IPS-NIHi7 (cell line): ENCODE data around the gene RABEP2.
"Not testable (repeated sequence)": the region's sequence is repeated elsewhere in the genome, so short reads cannot be mapped to it uniquely, and the experiment has no call there.

ENCODE experiments used
- DNase-seq: peaks from one replicate; pipeline ENCODE4 v3.0.0; 2012; ENCODE audit warnings: mixed read lengths; ENCODE audit errors: extremely low spot score

The RABEP2 gene, protein sequence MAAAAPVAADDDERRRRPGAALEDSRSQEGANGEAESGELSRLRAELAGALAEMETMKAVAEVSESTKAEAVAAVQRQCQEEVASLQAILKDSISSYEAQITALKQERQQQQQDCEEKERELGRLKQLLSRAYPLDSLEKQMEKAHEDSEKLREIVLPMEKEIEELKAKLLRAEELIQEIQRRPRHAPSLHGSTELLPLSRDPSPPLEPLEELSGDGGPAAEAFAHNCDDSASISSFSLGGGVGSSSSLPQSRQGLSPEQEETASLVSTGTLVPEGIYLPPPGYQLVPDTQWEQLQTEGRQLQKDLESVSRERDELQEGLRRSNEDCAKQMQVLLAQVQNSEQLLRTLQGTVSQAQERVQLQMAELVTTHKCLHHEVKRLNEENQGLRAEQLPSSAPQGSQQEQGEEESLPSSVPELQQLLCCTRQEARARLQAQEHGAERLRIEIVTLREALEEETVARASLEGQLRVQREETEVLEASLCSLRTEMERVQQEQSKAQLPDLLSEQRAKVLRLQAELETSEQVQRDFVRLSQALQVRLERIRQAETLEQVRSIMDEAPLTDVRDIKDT

DNA sequence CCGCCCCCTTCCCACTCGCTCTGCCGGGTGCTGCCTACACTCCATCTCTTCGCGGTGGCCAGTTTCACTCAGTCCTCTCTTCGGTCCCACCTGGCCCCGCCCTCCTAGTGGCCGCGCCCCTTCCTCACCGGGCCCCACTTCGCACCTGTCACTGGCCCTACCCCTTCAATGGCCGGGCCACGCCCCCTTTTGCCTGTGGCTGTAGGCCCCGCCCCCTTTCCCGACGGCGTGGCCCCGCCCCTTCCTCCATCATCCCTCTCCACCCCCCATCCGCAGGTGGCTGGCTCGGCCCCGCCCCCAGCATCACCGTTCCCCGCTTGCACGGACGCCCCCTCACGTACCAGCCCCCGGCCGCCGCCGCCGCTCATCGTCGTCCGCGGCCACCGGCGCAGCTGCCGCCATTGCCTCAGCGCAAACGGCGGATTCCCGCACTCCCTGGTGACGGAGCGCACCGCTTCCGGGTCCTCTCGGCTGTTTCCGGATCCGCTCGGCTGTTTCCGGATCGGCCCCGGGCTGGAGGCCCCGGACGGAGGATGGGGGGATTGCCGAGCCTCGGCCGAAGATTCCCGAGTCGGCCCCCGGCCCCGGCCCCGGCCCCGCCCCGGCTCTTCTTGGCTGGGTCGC is at the start of gene RABEP2:
Gene RABEP2 (minus strand): TSS at position 477 of the 624 bp plus-strand sequence. CDS start 75 bp downstream, at position 402.
- peak; percentile 98 for DNase-seq

DNA sequence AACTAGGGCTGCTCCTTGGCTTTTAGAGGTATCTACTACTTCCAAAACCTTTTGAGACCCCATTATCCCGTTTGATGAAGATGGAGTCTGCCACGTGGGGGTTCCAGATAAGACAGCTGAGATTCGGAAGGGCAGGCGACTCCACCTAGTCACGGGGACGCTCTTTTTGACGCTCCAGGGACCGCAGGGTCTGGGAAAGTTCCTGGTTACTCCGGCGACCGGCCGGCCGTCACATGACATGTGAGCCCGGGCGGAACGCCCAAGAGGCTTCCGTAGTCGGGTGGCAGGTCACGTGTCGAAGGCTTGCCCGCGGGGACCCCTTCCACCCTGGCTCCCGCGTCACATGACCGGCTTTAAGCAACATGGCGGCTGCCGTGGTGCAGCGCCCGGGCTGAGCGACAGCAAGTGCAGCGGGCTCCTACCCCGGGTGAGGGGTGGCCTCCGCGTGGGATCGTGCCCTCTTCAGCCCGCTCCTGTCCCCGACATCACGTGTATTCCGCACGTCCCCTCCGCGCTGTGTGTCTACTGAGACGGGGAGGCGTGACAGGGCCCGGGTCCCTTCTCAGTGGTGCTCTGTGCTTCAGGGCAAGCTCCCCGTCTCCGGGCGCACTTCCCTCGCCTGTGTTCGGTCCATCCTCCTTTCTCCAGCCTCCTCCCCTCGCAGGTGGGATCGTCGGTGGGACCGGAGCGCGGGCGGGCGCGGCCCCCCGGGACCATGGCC is 49.6 kb upstream of the RABEP2 start, which contains the start of gene SPNS1:
Gene SPNS1 (plus strand): TSS at position 342 of the 721 bp plus-strand sequence. CDS start 374 bp downstream, at position 716.
- DNase-seq, result peak; percentile 99

DNA sequence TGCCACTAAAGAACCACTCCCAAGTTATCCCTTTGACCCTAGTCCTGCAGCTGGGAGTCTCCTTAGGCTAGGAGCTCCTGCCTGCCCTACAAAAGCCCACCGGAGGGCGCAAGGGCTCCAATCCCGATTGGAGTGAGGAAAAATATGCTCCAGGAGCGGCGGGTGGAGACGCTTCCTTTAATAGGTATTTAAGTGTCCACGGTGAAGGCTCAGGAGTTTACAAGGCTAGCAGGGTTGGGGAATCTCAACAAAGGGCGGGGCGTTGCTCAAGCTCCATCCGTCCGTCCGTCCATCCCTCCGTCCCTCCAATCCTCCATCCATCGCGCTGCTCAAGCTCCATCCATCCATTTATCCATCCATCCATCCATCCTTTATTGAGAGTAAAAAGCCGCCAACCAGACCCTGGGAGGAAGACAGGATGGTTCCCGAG is 49.0 kb upstream of the RABEP2 start:
- DNase-seq, result peak; percentile 82

DNA sequence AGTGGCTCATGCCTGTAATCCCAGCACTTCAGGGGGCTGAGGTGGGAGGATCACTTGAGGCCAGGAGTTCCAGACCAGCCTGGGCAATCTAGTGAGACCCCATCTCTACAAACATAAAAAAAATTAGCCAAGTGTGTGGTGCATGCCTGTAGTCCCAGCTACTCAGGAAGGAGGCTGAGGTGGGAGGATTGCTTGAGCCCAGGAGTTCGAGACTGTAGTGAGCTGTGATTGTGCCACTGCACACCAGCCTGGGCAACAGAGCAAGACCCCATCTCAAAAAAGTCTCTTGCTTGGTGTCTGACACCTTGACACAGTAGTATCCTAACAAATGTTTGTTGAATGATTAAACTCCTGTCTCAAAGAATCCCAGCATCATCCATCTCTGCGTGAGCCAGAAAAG is 44.7 kb upstream of the RABEP2 start:
- not testable (repeated sequence) for DNase-seq

DNA sequence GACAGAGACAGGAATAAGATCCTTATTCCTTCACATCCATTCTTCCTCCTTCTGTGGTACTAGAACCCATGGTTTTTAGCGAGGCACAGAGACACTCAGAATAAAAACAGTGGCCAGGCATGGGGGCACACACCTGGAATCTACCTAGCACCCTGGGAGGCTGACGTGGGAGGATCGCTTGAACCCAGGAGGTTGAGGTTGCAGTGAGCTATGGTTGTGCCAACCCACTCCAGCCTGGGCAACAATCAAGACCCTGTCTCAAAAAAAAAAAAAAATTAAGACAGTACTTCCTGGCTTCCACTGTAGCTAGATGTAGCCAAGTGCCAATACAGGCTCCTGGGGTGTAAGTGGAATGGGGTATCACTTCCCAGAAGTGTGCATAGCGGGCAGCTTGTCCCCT is 42.1 kb upstream of the RABEP2 start:
- DNase-seq, result no peak

DNA sequence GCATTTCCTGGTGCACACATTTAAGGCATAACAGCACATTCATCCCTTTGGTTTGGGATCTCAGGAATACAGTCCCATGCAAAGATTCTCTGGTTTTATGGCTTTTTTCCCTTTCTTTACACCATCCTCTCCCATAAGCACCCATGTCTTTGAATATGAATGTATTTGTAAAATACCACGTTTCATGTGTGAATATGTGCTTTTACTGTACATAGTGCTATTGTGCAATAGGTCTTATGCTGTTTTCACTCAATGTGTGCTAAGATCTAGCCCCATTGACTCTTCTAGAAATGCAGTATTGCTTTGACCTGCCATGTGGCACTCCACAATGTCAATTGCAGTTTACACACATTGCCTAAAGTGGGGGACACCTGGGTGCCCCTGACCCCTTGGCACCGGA is 39.5 kb upstream of the RABEP2 start:
- no peak for DNase-seq

DNA sequence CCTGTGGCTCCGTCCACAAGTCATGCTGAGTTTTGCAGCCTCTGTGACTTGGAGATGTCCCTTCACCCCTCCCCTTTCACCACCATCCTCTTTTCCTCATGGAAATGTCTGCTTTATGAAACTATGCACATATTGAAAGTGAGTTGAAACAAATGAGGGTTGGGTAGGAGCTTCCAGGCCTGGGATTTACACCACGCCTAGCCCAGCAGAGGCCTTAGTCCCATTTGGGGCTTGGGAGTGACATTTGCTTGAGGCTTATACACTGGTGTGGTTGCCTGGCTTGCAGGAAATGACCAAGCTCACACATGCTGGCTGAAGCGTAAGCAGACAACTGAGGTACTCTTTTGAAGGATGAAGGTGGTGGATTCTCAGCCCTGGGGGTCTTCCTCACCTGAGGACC is 39.0 kb upstream of the RABEP2 start:
- DNase-seq, result no peak

DNA sequence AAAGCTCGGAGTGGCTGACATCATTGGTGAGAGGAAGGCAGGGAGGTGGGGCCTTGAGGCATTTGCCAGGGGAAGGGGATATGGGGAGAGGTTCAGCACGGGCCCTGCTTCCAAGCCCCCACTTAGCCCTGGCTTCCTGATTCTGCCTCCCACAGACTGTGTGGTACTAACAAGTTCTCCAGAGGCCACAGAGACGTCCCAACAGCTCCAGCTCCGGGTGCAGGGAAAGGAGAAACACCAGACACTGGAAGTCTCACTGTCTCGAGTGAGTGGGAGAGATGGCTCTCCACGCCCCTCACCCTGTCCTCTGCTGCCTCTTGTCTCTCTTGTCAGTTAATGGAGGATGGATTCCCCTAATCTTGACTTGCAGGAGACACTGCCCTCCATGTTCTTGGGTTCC is 33.8 kb upstream of the RABEP2 start:
- no peak for DNase-seq

DNA sequence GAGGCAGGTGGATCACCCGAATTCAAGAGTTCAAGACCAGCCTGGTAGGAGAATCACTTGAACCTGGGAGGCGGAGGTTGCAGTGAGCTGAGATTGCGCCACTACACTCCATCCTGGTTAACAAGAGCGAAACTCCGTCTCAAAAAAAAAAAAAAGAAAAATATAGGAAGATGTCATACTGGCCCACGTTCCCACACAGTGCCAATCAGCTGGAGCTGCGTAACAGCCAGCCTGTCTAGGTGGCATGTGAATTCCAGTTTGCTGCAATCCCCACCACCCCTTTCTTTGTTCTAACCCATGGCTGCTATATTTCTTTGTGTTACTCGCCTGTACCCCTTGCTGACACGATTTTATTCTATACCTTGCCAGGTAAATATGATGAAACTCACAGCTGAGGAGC is 33.2 kb upstream of the RABEP2 start:
- DNase-seq, result no peak

DNA sequence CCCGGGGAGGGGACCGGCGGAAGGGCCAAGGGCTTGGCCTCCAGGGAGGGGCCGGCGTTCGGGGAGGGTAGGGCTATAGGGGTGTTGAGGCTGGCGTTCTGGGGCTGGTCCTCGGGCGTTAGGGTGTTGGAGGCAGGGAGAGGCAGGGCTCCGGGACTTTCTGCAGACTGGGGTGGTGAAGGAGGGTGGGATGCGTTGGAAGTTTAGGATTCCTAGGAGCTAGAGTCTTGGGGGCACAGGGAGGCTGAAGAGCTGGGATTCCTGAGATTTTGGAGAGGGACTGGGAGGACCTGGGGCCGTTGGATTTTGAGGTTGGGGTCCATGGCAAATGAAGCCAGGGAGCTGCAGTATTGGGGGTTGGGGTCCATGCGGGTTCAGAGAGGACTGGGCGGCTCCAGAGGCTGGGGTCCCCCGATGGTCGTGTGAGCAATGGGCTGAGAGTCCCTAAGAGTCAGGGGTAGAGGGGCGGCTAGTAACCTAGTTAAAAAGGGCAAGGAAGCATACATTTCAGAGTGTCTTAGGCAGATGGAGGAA is 26.4 kb upstream of the RABEP2 start:
- peak; percentile 56 for DNase-seq

DNA sequence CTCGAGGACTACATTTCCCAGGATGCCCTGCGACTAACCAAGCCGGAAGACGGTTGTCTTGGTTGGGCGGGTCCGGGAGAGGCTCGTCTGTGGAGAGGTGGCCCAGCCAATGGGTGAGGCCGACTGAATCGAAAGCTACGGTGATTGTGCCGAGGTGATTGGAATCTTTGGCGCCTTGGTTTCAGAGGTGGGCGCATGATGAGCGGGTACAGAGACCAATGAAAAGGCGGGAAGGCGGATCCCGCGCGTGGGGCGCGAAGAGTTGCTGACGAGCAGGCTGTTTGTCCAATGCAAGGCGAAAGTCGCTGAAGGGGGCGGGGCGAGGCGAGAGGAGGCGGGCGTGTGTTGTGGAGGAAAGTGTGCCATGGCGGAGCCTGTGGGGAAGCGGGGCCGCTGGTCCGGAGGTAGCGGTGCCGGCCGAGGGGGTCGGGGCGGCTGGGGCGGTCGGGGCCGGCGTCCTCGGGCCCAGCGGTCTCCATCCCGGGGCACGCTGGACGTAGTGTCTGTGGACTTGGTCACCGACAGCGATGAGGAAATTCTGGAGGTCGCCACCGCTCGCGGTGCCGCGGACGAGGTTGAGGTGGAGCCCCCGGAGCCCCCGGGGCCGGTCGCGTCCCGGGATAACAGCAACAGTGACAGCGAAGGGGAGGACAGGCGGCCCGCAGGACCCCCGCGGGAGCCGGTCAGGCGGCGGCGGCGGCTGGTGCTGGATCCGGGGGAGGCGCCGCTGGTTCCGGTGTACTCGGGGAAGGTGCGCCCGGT is 25.8 kb upstream of the RABEP2 start, which contains the start of gene NFATC2IP:
Gene NFATC2IP (plus strand): TSS at position 290 of the 762 bp plus-strand sequence. CDS start 75 bp downstream, at position 365.
- DNase-seq, result peak; percentile 98

DNA sequence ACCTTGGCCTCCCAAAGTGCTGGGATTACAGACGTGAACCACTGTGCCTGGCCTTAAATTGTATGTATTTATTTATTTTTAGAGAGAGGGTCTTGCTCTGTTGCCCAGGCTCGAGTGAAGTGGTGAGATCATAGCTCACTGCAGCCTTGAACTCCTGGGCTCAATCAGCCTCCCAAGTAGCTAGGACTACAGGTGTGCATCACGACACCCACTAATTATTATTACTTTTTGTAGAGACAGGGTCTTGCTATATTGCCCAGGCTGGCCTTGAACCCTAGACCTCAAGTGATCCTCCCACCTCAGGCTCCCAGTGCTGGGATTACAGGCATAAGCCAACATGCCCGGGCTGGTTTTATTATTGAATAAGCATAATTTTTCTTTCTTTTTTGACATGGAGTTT is 21.6 kb upstream of the RABEP2 start:
- no peak for DNase-seq

DNA sequence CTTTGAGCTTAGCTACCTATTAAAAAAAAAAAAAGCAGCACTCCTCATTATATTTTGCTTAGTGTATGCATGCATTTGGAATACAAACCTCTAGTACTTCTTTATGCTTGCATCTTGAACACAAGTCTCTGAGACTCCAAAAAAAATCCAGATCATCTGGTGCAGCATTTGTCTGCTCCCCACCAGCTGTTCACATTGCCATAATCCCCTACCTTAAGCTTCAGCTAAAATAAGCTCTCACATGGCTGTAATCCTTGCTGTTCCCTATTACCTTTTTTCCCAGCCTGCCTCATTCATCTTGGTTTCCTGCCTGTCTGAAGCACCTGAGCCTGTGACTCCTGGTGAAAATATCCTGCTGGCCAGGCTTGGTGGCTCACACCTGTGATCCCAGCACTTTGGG is 18.2 kb upstream of the RABEP2 start:
- no peak for DNase-seq

DNA sequence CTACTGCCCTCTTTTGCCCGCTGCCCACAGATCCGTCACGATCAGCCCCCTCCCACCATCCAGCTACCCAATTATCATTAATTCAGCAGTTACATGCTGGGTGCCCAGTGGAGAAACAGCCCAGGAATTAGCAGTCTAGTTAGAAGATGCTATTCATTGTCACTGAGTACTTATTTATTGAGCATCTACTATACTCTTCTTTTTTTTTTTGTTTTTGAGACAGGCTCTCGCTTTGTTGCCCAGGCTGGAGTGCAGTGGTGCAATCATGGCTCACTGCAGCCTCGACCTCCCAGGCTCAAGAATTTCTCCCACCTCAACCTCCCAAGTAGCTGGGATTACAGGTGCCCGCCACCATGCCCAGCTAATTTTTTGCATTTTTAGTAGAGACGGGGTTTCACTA is 14.8 kb upstream of the RABEP2 start:
- DNase-seq, result not testable (repeated sequence)

DNA sequence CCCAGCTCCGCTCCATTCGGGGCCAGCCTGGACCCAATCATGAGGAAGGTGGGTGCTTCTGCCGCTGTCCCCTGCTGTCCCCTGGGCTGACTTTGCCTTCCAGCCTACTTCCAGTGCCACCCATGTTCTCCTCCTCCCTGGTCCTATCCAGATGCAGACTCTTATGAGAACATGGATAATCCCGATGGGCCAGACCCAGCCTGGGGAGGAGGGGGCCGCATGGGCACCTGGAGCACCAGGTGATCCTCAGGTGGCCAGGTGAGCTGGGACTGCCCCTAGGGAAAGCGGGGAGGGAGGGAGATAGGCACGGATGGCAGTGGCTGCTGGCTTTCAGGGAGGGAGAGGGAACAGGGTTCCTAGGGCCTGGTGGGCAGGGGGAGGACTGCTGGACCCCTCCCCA is 13.7 kb upstream of the RABEP2 start:
- DNase-seq, result no peak

DNA sequence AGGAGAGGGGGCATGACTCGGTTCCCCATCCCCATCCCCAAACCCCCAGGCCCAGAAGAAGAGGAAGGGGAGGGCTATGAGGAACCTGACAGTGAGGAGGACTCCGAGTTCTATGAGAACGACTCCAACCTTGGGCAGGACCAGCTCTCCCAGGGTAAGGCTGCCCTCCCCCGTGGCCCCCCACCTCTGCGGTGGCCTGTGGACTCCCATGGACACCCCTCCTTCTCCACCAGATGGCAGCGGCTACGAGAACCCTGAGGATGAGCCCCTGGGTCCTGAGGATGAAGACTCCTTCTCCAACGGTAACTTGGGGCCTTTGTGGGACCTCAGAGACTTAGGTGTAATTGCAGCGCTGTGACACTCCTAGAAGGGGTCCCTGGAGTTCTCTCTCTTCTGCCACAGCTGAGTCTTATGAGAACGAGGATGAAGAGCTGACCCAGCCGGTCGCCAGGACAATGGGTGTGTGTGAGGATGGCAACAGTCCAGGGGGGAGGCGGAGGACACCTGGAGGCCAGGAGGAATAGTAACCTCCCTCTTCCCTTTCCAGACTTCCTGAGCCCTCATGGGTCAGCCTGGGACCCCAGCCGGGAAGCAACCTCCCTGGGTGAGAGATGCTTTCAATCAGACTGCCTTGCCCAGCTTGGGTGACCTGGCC is 12.3 kb upstream of the RABEP2 start:
- DNase-seq, result peak; percentile 19

DNA sequence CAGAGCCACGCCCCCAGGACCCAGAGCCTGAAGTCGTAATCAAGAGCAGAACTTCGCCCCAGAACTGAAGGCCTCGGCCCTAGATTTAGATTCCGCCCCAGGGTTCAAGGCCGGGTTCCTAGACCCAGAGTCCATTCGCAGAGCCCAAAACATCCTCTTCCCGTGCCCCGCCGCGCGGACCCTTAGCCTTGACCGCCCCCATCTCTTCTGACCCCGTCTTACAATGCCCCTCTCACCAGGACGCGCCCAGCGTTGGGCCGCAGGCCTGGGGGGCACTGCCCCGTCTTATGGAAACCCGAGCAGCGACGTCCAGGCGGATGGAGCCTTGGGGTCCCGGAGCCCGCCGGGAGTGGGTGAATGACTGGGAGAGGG is 11.7 kb upstream of the RABEP2 start:
- DNase-seq, result no peak

DNA sequence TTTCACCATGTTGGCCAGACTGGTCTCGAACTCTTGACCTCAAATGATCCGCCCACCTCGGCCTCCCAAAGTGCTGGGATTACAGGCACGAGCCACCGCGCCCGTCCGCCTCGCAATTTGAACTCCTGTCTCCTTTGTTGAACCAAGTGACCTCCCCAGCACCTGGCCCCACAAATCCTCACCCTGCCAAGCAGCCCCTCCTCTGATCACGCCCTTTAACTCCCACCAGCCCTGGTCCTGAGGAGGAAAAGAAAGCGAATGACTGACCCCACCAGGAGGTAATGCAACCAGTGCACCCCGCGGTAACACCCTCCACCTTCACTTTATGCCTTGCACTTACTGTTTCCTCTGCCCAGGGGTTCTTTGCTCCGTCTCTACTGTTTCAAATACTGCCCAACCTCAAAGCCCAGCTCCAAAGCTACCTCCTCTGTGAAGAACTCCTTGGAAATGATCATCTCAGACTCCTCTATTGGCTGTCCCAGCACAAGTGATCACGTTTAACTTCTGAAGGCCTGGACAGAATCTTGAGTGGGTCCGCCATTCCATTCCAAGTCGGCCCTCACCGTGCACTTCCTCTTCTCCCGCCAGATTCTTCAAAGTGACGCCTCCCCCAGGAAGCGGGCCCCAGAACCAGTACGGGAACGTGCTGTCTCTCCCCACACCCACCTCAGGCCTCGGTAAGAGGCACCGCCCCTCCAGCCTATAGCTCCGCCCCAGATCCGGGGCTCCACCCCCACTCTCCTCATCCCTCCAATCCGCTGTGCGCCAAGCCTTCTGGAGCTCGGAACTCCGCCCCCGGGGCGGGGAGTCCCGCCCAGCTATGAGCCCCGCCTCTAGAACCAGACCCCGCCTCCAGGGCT is 11.1 kb upstream of the RABEP2 start:
- DNase-seq, result peak; percentile 93

DNA sequence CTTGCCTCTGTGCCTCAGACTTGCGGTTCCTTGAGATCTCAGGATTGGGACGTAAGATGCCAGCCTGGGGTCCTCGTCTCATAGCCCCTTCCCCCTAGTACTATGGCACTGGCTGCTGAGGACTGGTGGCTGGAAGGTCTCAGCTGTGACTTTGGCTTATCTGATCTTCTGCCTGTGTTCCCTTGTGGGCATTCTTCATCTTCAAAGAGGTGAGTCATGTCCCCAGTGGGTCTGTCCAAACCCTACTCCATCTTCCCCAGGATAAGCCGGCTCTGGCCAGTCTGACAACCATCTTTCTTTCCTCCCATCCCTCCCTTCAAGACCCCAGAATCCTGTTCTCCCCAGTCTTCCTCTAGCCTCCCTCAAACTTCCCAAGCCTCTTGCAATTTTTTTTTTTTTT is 10.3 kb upstream of the RABEP2 start:
- DNase-seq, result no peak

DNA sequence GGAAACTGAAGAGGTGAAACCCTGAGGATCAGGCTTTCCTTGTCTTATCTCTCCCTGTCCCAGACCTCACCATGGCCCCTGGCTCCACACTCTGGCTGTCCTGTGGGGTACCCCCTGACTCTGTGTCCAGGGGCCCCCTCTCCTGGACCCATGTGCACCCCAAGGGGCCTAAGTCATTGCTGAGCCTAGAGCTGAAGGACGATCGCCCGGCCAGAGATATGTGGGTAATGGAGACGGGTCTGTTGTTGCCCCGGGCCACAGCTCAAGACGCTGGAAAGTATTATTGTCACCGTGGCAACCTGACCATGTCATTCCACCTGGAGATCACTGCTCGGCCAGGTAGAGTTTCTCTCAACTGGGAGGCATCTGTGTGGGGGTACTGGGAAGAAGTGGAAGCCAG is 8.1 kb upstream of the RABEP2 start:
- DNase-seq, result no peak
